ENCODE results near the gene DNAJC15. TPM values are rescaled to one million over a fixed set of nuclear protein-coding genes. Genes with fewer than 3 reads are reported as not detected.

Gene DNAJC15
- total RNA-seq, 1 donor from 2014 or later = 24.5 TPM

GRCh38 chr13:43094901-43095300 lies 71.5 kb downstream of the DNAJC15 start:
- no peak overlapping the region for H3K4me3 Mint-ChIP-seq (ENCODE audit: unreplicated experiment)
- H3K9me3 Mint-ChIP-seq (ENCODE audit: unreplicated experiment) = peaks cover 5% of the 10 kb centered on the region
- TF ChIP-seq CTCF (IDR thresholded peaks at IDR 0.05) = no peak
- H3K4me1 Mint-ChIP-seq (ENCODE audit: unreplicated experiment) = peaks cover 17% of the 10 kb centered on the region
- no peaks in the 10 kb centered on the region for H3K27me3 Mint-ChIP-seq (ENCODE audit: unreplicated experiment)
- no peak for DNase-seq (ENCODE audit: extremely low spot score, unreplicated experiment)
- H3K36me3 Mint-ChIP-seq (ENCODE audit: unreplicated experiment) = peaks cover 13% of the 10 kb centered on the region
- H3K27ac Mint-ChIP-seq (ENCODE audit: unreplicated experiment) = peak overlapping the region; percentile 16

GRCh38 chr13:43095771-43096719 lies 72.7 kb downstream of the DNAJC15 start:
- DNase-seq (ENCODE audit: extremely low spot score, unreplicated experiment) = no peak
- H3K9me3 Mint-ChIP-seq (ENCODE audit: unreplicated experiment) = peaks cover 11% of the 10 kb centered on the region
- no peak overlapping the region for H3K4me3 Mint-ChIP-seq (ENCODE audit: unreplicated experiment)
- H3K36me3 Mint-ChIP-seq (ENCODE audit: unreplicated experiment) = peaks cover 19% of the 10 kb centered on the region
- H3K27me3 Mint-ChIP-seq (ENCODE audit: unreplicated experiment) = no peaks in the 10 kb centered on the region
- peaks cover 18% of the 10 kb centered on the region for H3K4me1 Mint-ChIP-seq (ENCODE audit: unreplicated experiment)
- no peak for TF ChIP-seq CTCF (IDR thresholded peaks at IDR 0.05)
- H3K27ac Mint-ChIP-seq (ENCODE audit: unreplicated experiment) = peak overlapping the region; percentile 19

- H3K27ac Mint-ChIP-seq (ENCODE audit: unreplicated experiment) = no peak overlapping the region
- H3K4me3 Mint-ChIP-seq (ENCODE audit: unreplicated experiment) = no peak overlapping the region
- peaks cover 34% of the 10 kb centered on the region for H3K36me3 Mint-ChIP-seq (ENCODE audit: unreplicated experiment)
- no peaks in the 10 kb centered on the region for H3K27me3 Mint-ChIP-seq (ENCODE audit: unreplicated experiment)
- no peak for DNase-seq (ENCODE audit: extremely low spot score, unreplicated experiment)
- H3K4me1 Mint-ChIP-seq (ENCODE audit: unreplicated experiment) = peaks cover 24% of the 10 kb centered on the region
- peaks cover 22% of the 10 kb centered on the region for H3K9me3 Mint-ChIP-seq (ENCODE audit: unreplicated experiment)
- TF ChIP-seq CTCF (IDR thresholded peaks at IDR 0.05) = no peak
Observed at GRCh38 chr13:43100667-43101066, 77.3 kb downstream of the DNAJC15 start.

- H3K27ac Mint-ChIP-seq (ENCODE audit: unreplicated experiment) = peak overlapping the region; percentile 17
- DNase-seq (ENCODE audit: extremely low spot score, unreplicated experiment) = no peak
- TF ChIP-seq CTCF (IDR thresholded peaks at IDR 0.05) = no peak
- peaks cover 30% of the 10 kb centered on the region for H3K36me3 Mint-ChIP-seq (ENCODE audit: unreplicated experiment)
- peaks cover 30% of the 10 kb centered on the region for H3K4me1 Mint-ChIP-seq (ENCODE audit: unreplicated experiment)
- H3K9me3 Mint-ChIP-seq (ENCODE audit: unreplicated experiment) = peaks cover 22% of the 10 kb centered on the region
- H3K4me3 Mint-ChIP-seq (ENCODE audit: unreplicated experiment) = no peak overlapping the region
- no peaks in the 10 kb centered on the region for H3K27me3 Mint-ChIP-seq (ENCODE audit: unreplicated experiment)
Observed at GRCh38 chr13:43102304-43102703, 78.9 kb downstream of the DNAJC15 start.

- H3K27ac Mint-ChIP-seq (ENCODE audit: unreplicated experiment) = no peak overlapping the region
- H3K9me3 Mint-ChIP-seq (ENCODE audit: unreplicated experiment) = no peaks in the 10 kb centered on the region
- peaks cover 22% of the 10 kb centered on the region for H3K36me3 Mint-ChIP-seq (ENCODE audit: unreplicated experiment)
- DNase-seq (ENCODE audit: extremely low spot score, unreplicated experiment) = no peak
- H3K4me1 Mint-ChIP-seq (ENCODE audit: unreplicated experiment) = peaks cover 28% of the 10 kb centered on the region
- TF ChIP-seq CTCF (IDR thresholded peaks at IDR 0.05) = no peak
- H3K27me3 Mint-ChIP-seq (ENCODE audit: unreplicated experiment) = no peaks in the 10 kb centered on the region
- no peak overlapping the region for H3K4me3 Mint-ChIP-seq (ENCODE audit: unreplicated experiment)
Observed at GRCh38 chr13:43107780-43108179, 84.4 kb downstream of the DNAJC15 start.

All from osteocyte (in vitro differentiated cells).